Neural cell (in vitro differentiated cells): Measurements from ENCODE around the gene MRPL24.

Experiments
- EP300 ChIP-seq: fragments of 450-650 bp; conservative IDR thresholded peaks from 2 replicates; pipeline ENCODE4 v1.6.1; 2014; ENCODE audit warnings: antibody characterized with exemption, mild to moderate bottlenecking, moderate library complexity; ENCODE audit not compliant: poor library complexity, severe bottlenecking
- EZH2 ChIP-seq: fragments of 200-600, 300-800 bp; shearing (Covaris generic), sonication (generic); IDR thresholded peaks from 2 replicates; pipeline ENCODE4 v1.6.1; 2014; ENCODE audit warnings: antibody characterized with exemption, low read length, borderline replicate concordance, mild to moderate bottlenecking; ENCODE audit not compliant: insufficient read depth, poor library complexity, severe bottlenecking
- TAF1 ChIP-seq: IDR thresholded peaks from 2 replicates; pipeline ENCODE4 v1.6.1; 2012; ENCODE audit warnings: low read depth
- TF ChIP-seq, protein P1 (sequence below): IDR thresholded peaks from 2 replicates; pipeline ENCODE4 v1.6.1; 2012; ENCODE audit warnings: borderline replicate concordance
- TF ChIP-seq, protein P2 (sequence below): fragments of 450-650 bp; IDR thresholded peaks from 2 replicates; pipeline ENCODE4 v1.5.1; 2014; ENCODE audit warnings: antibody characterized with exemption, mild to moderate bottlenecking, moderate library complexity; ENCODE audit not compliant: poor library complexity, severe bottlenecking

DNA sequence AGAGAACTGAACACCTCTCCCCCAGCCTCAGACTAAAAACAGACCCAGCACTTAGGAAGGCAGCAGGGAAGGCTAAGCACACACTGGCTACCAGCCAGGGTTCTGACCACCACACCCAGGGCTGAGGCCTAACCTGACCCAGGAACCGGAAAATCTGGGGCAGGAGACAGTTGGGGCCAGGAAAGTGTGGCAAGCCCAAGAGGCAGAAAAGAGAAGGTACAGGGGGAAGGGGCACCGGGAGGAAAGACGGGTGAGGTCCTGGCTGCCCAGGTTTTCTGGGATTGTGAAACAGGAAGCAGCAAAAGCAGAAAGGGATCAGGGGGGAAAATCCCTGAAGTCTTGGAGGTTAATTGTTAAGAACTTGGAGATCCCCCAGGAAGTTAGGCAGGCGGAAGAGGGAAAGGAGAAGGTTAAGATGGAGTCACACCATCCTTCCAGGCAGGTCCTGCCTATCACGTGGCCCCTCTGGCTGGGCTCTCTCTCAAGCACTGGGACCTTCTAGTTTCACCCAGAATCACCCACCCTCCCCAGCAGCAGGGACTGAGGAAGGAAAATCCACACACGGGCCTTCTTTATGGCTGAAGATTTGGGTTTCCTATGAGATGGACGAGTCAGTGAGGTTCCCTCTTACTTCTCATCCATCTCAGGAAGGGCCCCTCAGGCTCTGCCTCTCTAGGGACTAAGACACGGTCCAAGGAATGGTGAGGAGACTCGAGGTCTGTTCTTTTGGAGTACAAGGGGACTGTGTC is 8.0 kb upstream of the MRPL24 start:
- TF ChIP-seq EZH2 (no peak), TAF1 (no peak), EP300 (no peak)
- TF ChIP-seq, protein P1, sequence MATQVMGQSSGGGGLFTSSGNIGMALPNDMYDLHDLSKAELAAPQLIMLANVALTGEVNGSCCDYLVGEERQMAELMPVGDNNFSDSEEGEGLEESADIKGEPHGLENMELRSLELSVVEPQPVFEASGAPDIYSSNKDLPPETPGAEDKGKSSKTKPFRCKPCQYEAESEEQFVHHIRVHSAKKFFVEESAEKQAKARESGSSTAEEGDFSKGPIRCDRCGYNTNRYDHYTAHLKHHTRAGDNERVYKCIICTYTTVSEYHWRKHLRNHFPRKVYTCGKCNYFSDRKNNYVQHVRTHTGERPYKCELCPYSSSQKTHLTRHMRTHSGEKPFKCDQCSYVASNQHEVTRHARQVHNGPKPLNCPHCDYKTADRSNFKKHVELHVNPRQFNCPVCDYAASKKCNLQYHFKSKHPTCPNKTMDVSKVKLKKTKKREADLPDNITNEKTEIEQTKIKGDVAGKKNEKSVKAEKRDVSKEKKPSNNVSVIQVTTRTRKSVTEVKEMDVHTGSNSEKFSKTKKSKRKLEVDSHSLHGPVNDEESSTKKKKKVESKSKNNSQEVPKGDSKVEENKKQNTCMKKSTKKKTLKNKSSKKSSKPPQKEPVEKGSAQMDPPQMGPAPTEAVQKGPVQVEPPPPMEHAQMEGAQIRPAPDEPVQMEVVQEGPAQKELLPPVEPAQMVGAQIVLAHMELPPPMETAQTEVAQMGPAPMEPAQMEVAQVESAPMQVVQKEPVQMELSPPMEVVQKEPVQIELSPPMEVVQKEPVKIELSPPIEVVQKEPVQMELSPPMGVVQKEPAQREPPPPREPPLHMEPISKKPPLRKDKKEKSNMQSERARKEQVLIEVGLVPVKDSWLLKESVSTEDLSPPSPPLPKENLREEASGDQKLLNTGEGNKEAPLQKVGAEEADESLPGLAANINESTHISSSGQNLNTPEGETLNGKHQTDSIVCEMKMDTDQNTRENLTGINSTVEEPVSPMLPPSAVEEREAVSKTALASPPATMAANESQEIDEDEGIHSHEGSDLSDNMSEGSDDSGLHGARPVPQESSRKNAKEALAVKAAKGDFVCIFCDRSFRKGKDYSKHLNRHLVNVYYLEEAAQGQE, result no peak
- TF ChIP-seq, protein P2, sequence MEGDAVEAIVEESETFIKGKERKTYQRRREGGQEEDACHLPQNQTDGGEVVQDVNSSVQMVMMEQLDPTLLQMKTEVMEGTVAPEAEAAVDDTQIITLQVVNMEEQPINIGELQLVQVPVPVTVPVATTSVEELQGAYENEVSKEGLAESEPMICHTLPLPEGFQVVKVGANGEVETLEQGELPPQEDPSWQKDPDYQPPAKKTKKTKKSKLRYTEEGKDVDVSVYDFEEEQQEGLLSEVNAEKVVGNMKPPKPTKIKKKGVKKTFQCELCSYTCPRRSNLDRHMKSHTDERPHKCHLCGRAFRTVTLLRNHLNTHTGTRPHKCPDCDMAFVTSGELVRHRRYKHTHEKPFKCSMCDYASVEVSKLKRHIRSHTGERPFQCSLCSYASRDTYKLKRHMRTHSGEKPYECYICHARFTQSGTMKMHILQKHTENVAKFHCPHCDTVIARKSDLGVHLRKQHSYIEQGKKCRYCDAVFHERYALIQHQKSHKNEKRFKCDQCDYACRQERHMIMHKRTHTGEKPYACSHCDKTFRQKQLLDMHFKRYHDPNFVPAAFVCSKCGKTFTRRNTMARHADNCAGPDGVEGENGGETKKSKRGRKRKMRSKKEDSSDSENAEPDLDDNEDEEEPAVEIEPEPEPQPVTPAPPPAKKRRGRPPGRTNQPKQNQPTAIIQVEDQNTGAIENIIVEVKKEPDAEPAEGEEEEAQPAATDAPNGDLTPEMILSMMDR, result no peak
